ENCODE results near the gene CACNA2D1.

The CACNA2D1 gene

GRCh38 chr7:82249979-82250378 lies 193.6 kb downstream of the CACNA2D1 start:
- Mint-ChIP-seq H3K27ac (no peak overlapping the region), H3K4me3 (no peak overlapping the region), H3K9me3 (no peaks in the 10 kb centered on the region), H3K27me3 (no peaks in the 10 kb centered on the region), H3K36me3 (ENCODE audit: low read depth) (no peaks in the 10 kb centered on the region), H3K4me1 (no peaks in the 10 kb centered on the region)
- DNase-seq: no peak
- ATAC-seq: no peak

- no peaks in the 10 kb centered on the region for H3K36me3 Mint-ChIP-seq (ENCODE audit: low read depth)
- ATAC-seq (no peak), DNase-seq (no peak)
- H3K4me3 Mint-ChIP-seq: no peak overlapping the region
- no peaks in the 10 kb centered on the region for H3K4me1 Mint-ChIP-seq
- no peak overlapping the region for H3K27ac Mint-ChIP-seq
- no peaks in the 10 kb centered on the region for H3K9me3 Mint-ChIP-seq
- no peaks in the 10 kb centered on the region for H3K27me3 Mint-ChIP-seq
These were observed 195.7 kb downstream of the CACNA2D1 start for GRCh38 chr7:82247814-82248433.

- Mint-ChIP-seq H3K36me3 (ENCODE audit: low read depth) (no peaks in the 10 kb centered on the region), H3K27me3 (no peaks in the 10 kb centered on the region), H3K9me3 (no peaks in the 10 kb centered on the region), H3K27ac (no peak overlapping the region), H3K4me3 (no peak overlapping the region), H3K4me1 (no peaks in the 10 kb centered on the region)
- DNase-seq (no peak), ATAC-seq (no peak)
These were observed 198.5 kb downstream of the CACNA2D1 start for GRCh38 chr7:82244947-82245517.

GRCh38 chr7:82241356-82241755 lies 202.2 kb downstream of the CACNA2D1 start:
- no peaks in the 10 kb centered on the region for H3K36me3 Mint-ChIP-seq (ENCODE audit: low read depth)
- DNase-seq: no peak
- H3K27me3 Mint-ChIP-seq: no peaks in the 10 kb centered on the region
- no peak for ATAC-seq
- no peaks in the 10 kb centered on the region for H3K4me1 Mint-ChIP-seq
- H3K9me3 Mint-ChIP-seq: no peaks in the 10 kb centered on the region
- no peak overlapping the region for H3K4me3 Mint-ChIP-seq
- H3K27ac Mint-ChIP-seq: no peak overlapping the region

- DNase-seq (no peak), ATAC-seq (no peak)
- Mint-ChIP-seq H3K4me3 (no peak overlapping the region), H3K36me3 (ENCODE audit: low read depth) (no peaks in the 10 kb centered on the region), H3K27ac (no peak overlapping the region), H3K9me3 (no peaks in the 10 kb centered on the region), H3K27me3 (no peaks in the 10 kb centered on the region), H3K4me1 (no peaks in the 10 kb centered on the region)
These were observed 207.9 kb downstream of the CACNA2D1 start for GRCh38 chr7:82235713-82236112.

- H3K27ac Mint-ChIP-seq: no peak overlapping the region
- H3K4me1 Mint-ChIP-seq: no peaks in the 10 kb centered on the region
- no peaks in the 10 kb centered on the region for H3K36me3 Mint-ChIP-seq (ENCODE audit: low read depth)
- H3K27me3 Mint-ChIP-seq: no peaks in the 10 kb centered on the region
- DNase-seq (no peak), ATAC-seq (no peak)
- no peak overlapping the region for H3K4me3 Mint-ChIP-seq
- no peaks in the 10 kb centered on the region for H3K9me3 Mint-ChIP-seq
These were observed 209.0 kb downstream of the CACNA2D1 start for GRCh38 chr7:82234457-82235049.

- Mint-ChIP-seq H3K9me3 (no peaks in the 10 kb centered on the region), H3K27ac (no peak overlapping the region), H3K27me3 (no peaks in the 10 kb centered on the region), H3K4me3 (no peak overlapping the region), H3K36me3 (ENCODE audit: low read depth) (no peaks in the 10 kb centered on the region), H3K4me1 (no peaks in the 10 kb centered on the region)
- ATAC-seq (no peak), DNase-seq (no peak)
These were observed 212.6 kb downstream of the CACNA2D1 start for GRCh38 chr7:82230811-82231581.

- no peaks in the 10 kb centered on the region for H3K36me3 Mint-ChIP-seq (ENCODE audit: low read depth)
- H3K27ac Mint-ChIP-seq: no peak overlapping the region
- DNase-seq: no peak
- no peaks in the 10 kb centered on the region for H3K4me1 Mint-ChIP-seq
- H3K4me3 Mint-ChIP-seq: no peak overlapping the region
- no peaks in the 10 kb centered on the region for H3K27me3 Mint-ChIP-seq
- H3K9me3 Mint-ChIP-seq: no peaks in the 10 kb centered on the region
- ATAC-seq: no peak
These were observed 214.4 kb downstream of the CACNA2D1 start for GRCh38 chr7:82229164-82229563.

- no peak overlapping the region for H3K27ac Mint-ChIP-seq
- no peak overlapping the region for H3K4me3 Mint-ChIP-seq
- no peaks in the 10 kb centered on the region for H3K4me1 Mint-ChIP-seq
- H3K9me3 Mint-ChIP-seq: no peaks in the 10 kb centered on the region
- no peaks in the 10 kb centered on the region for H3K36me3 Mint-ChIP-seq (ENCODE audit: low read depth)
- ATAC-seq (no peak), DNase-seq (no peak)
- no peaks in the 10 kb centered on the region for H3K27me3 Mint-ChIP-seq
These were observed 217.4 kb downstream of the CACNA2D1 start for GRCh38 chr7:82226191-82226590.

- H3K4me1 Mint-ChIP-seq: no peaks in the 10 kb centered on the region
- no peak overlapping the region for H3K4me3 Mint-ChIP-seq
- H3K9me3 Mint-ChIP-seq: no peaks in the 10 kb centered on the region
- no peak overlapping the region for H3K27ac Mint-ChIP-seq
- no peaks in the 10 kb centered on the region for H3K27me3 Mint-ChIP-seq
- DNase-seq (no peak), ATAC-seq (no peak)
- H3K36me3 Mint-ChIP-seq (ENCODE audit: low read depth): no peaks in the 10 kb centered on the region
These were observed 219.0 kb downstream of the CACNA2D1 start for GRCh38 chr7:82224529-82224928.

- DNase-seq (no peak), ATAC-seq (no peak)
- no peak overlapping the region for H3K27ac Mint-ChIP-seq
- H3K4me1 Mint-ChIP-seq: no peaks in the 10 kb centered on the region
- no peaks in the 10 kb centered on the region for H3K27me3 Mint-ChIP-seq
- H3K9me3 Mint-ChIP-seq: no peaks in the 10 kb centered on the region
- no peaks in the 10 kb centered on the region for H3K36me3 Mint-ChIP-seq (ENCODE audit: low read depth)
- H3K4me3 Mint-ChIP-seq: no peak overlapping the region
These were observed 220.0 kb downstream of the CACNA2D1 start for GRCh38 chr7:82223580-82223979.

- no peaks in the 10 kb centered on the region for H3K27me3 Mint-ChIP-seq
- ATAC-seq: no peak
These were observed 222.4 kb downstream of the CACNA2D1 start for GRCh38 chr7:82221152-82221674.

GRCh38 chr7:82212466-82212865 lies 231.1 kb downstream of the CACNA2D1 start:
- ATAC-seq (no peak), DNase-seq (no peak)
- H3K36me3 Mint-ChIP-seq (ENCODE audit: low read depth): no peaks in the 10 kb centered on the region
- no peak overlapping the region for H3K4me3 Mint-ChIP-seq
- no peak overlapping the region for H3K27ac Mint-ChIP-seq
- H3K27me3 Mint-ChIP-seq: no peaks in the 10 kb centered on the region
- H3K9me3 Mint-ChIP-seq: no peaks in the 10 kb centered on the region
- no peaks in the 10 kb centered on the region for H3K4me1 Mint-ChIP-seq

More at GRCh38 chr7:82221152-82221674, 222.4 kb downstream of the CACNA2D1 start:
- no peak overlapping the region for H3K27ac Mint-ChIP-seq
- H3K4me3 Mint-ChIP-seq: no peak overlapping the region
- H3K9me3 Mint-ChIP-seq: no peaks in the 10 kb centered on the region
- no peaks in the 10 kb centered on the region for H3K36me3 Mint-ChIP-seq (ENCODE audit: low read depth)
- DNase-seq: no peak
- H3K4me1 Mint-ChIP-seq: no peaks in the 10 kb centered on the region

GRCh38 chr7:82211333-82211732 lies 232.2 kb downstream of the CACNA2D1 start:
- no peak for DNase-seq
- H3K27ac Mint-ChIP-seq: no peak overlapping the region
- no peaks in the 10 kb centered on the region for H3K36me3 Mint-ChIP-seq (ENCODE audit: low read depth)
- H3K9me3 Mint-ChIP-seq: no peaks in the 10 kb centered on the region
- no peak for ATAC-seq
- H3K4me1 Mint-ChIP-seq: no peaks in the 10 kb centered on the region
- no peak overlapping the region for H3K4me3 Mint-ChIP-seq
- no peaks in the 10 kb centered on the region for H3K27me3 Mint-ChIP-seq
